A673 (cell line): ENCODE data around the gene YDJC. TPM values are rescaled to one million over a fixed set of nuclear protein-coding genes. Genes with fewer than 3 reads are reported as not detected.
"Not testable (repeated sequence)": the region's sequence is repeated elsewhere in the genome, so short reads cannot be mapped to it uniquely, and the experiment has no call there.

Experiments used
- BruUV-seq: library from RNA; stranded (reverse); fragments of 400-500 nt; replicated peaks from 2 replicates; lab custom pipeline; 2021; lab: Mats Ljungman, UMichigan
- CTCF ChIA-PET: fragments of 300-600 bp; sonication (Branson Sonifier 250); formaldehyde crosslinking; loops from one replicate; lab custom pipeline; 2022; ENCODE audit warnings: antibody characterized with exemption; lab: Charles Lee
- POLR2A ChIA-PET: fragments of 300-600 bp; sonication (Branson Sonifier 250); formaldehyde crosslinking; loops from one replicate; lab custom pipeline; 2022; ENCODE audit warnings: antibody characterized with exemption; ENCODE audit not compliant: low non-redundant PET; lab: Charles Lee
- DNase-seq: peaks from one replicate; pipeline ENCODE4 v3.0.0-alpha.2; 2015; ENCODE audit warnings: low spot score
- H3K27ac ChIP-seq: fragments of 200-600 bp; sonication (generic); 2 replicates; pipeline ENCODE4 v1.5.1; 2016; ENCODE audit warnings: mixed run types, low read depth, mild to moderate bottlenecking, mixed read lengths, antibody characterized with exemption, low read length; ENCODE audit not compliant: poor library complexity, severe bottlenecking
- H3K27me3 ChIP-seq: fragments of 200-600 bp; sonication (generic); replicated peaks from 2 replicates; pipeline ENCODE4 v1.6.1; 2017; ENCODE audit warnings: mixed run types, low read depth, mild to moderate bottlenecking, mixed read lengths, antibody characterized with exemption, low read length; ENCODE audit not compliant: insufficient read depth, poor library complexity
- H3K36me3 ChIP-seq: fragments of 200-600 bp; sonication (generic); 2 replicates; pipeline ENCODE4 v1.6.1; 2016; ENCODE audit warnings: mixed run types, mild to moderate bottlenecking, mixed read lengths, antibody characterized with exemption, low read length; ENCODE audit not compliant: insufficient read depth, poor library complexity, severe bottlenecking
- H3K4me1 ChIP-seq: fragments of 200-600 bp; sonication (generic); 2 replicates; pipeline ENCODE4 v1.6.1; 2017; ENCODE audit warnings: mixed run types, mild to moderate bottlenecking, mixed read lengths, antibody characterized with exemption, low read length; ENCODE audit not compliant: insufficient read depth, poor library complexity, severe bottlenecking
- H3K4me3 ChIP-seq: fragments of 200-600 bp; sonication (generic); 2 replicates; pipeline ENCODE4 v1.5.1; 2016; ENCODE audit warnings: low read depth, mixed run types, mild to moderate bottlenecking, mixed read lengths, low read length; ENCODE audit not compliant: poor library complexity, severe bottlenecking
- H3K9me3 ChIP-seq: fragments of 200-600 bp; sonication (generic); 2 replicates; pipeline ENCODE4 v1.6.1; 2016; ENCODE audit warnings: mixed run types, low read depth, mild to moderate bottlenecking, mixed read lengths, antibody characterized with exemption, low read length; ENCODE audit not compliant: poor library complexity, severe bottlenecking
- CTCF ChIP-seq: fragments of 300-800, 200-600 bp; sonication (generic); conservative IDR thresholded peaks from 2 replicates; pipeline ENCODE4 v1.5.1; 2017; ENCODE audit warnings: low read depth, mild to moderate bottlenecking, antibody characterized with exemption, low read length, moderate library complexity, mixed read lengths
- EZH2 ChIP-seq: fragments of 200-600 bp; sonication (generic); IDR thresholded peaks from 2 replicates; pipeline ENCODE4 v1.6.1; 2017; ENCODE audit warnings: borderline replicate concordance, low read depth, mild to moderate bottlenecking, mixed read lengths, antibody characterized with exemption, low read length; ENCODE audit not compliant: poor library complexity, severe bottlenecking
- intact Hi-C: fragments of 100-400 bp; cut with micrococcal nuclease; formaldehyde crosslinking; loops from one replicate; pipeline ENCODE4 v1.10.0; 2022; ENCODE audit not compliant: unreplicated experiment
- microRNA-seq: library from miRNA; unstranded; fragments of <30 nt; microRNA quantifications from one replicate; pipeline ENCODE4 v1.2.0, GENCODE V29; 2021
- total RNA-seq: library from RNA; stranded (reverse); gene quantifications from 2 replicates; pipeline ENCODE4 v1.2.3, GENCODE V29; 2021

Gene YDJC
- total RNA-seq, 1 experiment from 2014 or later, result 33.8 TPM

GRCh38 chr22:21580623-21581007 lies 49.2 kb downstream of the YDJC start:
- H3K36me3 ChIP-seq, H3K4me1 ChIP-seq, H3K9me3 ChIP-seq, BruUV-seq, POLR2A ChIA-PET, DNase-seq, H3K4me3 ChIP-seq, H3K27me3 ChIP-seq, CTCF ChIA-PET, H3K27ac ChIP-seq: not testable (repeated sequence)
- intact Hi-C loops, result loop anchor here (5.0 kb wide), 1 partner anchor 37 kb away; no protein-coding TSS in a partner anchor

GRCh38 chr22:21579474-21579851 lies 50.4 kb downstream of the YDJC start:
- DNase-seq, result no peak
- intact Hi-C loops, result no loop called here
- BruUV-seq, result no TSS peak
- Histone ChIP-seq H3K9me3 (no peaks in the 10 kb centered on the region), H3K27me3 (no peaks in the 10 kb centered on the region), H3K4me3 (no peak overlapping the region), H3K36me3 (no peaks in the 10 kb centered on the region), H3K4me1 (peaks cover 9% of the 10 kb centered on the region), H3K27ac (no peak overlapping the region)
- TF ChIP-seq CTCF (no peak), EZH2 (no peak)
- CTCF ChIA-PET, result no interaction called here
- POLR2A ChIA-PET, result no interaction called here

Small RNA genes lying within 50 kb of the gene (microRNA-seq; reads per million reads assigned to microRNA genes)
- gene MIR130B (7,430 reads per million, percentile 94 among the genes with 10 or more reads in this experiment), gene MIR301B (86.8 reads per million, percentile 63 among the genes with 10 or more reads in this experiment)

Other genes with a start within 250 kb of the YDJC start
- gene RIMBP3B, start 246.3 kb downstream of the YDJC start, total RNA-seq, result 0.87 and 1.0 TPM in 2 replicates
- gene HIC2, start 212.7 kb downstream of the YDJC start, total RNA-seq, result 11.3 and 13.1 TPM in 2 replicates
- gene TMEM191C, start 162.6 kb downstream of the YDJC start, total RNA-seq, result 0.82 and 1.7 TPM in 2 replicates
- 1.8 and 1.9 TPM in 2 replicates for gene RIMBP3C, start 78.6 kb downstream of the YDJC start, total RNA-seq
- 111 and 118 TPM in 2 replicates for gene UBE2L3, start 62.3 kb downstream of the YDJC start, total RNA-seq
- 1.3 and 2.3 TPM in 2 replicates for gene CCDC116, start 2.7 kb upstream of the YDJC start, total RNA-seq
- 50.1 and 55.3 TPM in 2 replicates for gene SDF2L1, start 12.3 kb upstream of the YDJC start, total RNA-seq
- 46.8 and 49.3 TPM in 2 replicates for gene PPIL2, start 36.0 kb upstream of the YDJC start, total RNA-seq
- gene YPEL1, start 105.8 kb upstream of the YDJC start, total RNA-seq, result 3.6 and 7.5 TPM in 2 replicates
- 136 and 139 TPM in 2 replicates for gene MAPK1, start 237.6 kb upstream of the YDJC start, total RNA-seq